Activated CD8-positive, alpha-beta memory T cell treated with anti-CD3 and anti-CD28 coated beads for 48 hours (primary cell): ENCODE data around the gene TMEM38A.
"Not testable (repeated sequence)": the region's sequence is repeated elsewhere in the genome, so short reads cannot be mapped to it uniquely, and the experiment has no call there.

Source experiments
- DNase-seq, 3 experiments: peaks; one replicate each; pipeline ENCODE4 v3.0.0-alpha.2; 2020; ENCODE audit warnings: low read depth in 2 of 3, low spot score in 2 of 3

The TMEM38A gene

DNA sequence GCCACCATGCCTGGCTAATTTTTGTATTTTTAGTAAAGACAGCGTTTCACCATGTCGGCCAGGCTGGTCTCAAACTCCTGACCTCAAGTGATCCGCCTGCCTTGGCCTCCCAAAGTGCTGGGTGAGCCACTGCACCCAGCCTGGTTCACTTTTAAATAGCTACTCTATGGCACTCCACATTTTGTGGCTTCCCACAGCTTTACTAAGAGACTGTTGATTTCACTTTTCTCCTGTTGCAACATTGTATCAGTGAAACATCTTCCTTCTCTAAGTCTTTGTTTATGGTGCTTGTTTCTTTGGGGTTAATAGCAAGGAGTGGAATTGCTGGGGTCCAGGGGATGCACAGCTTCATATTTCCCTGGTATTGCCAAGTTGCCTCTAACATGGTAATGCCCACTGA, 12.3 kb downstream of the TMEM38A start:
- no peak for DNase-seq

DNA sequence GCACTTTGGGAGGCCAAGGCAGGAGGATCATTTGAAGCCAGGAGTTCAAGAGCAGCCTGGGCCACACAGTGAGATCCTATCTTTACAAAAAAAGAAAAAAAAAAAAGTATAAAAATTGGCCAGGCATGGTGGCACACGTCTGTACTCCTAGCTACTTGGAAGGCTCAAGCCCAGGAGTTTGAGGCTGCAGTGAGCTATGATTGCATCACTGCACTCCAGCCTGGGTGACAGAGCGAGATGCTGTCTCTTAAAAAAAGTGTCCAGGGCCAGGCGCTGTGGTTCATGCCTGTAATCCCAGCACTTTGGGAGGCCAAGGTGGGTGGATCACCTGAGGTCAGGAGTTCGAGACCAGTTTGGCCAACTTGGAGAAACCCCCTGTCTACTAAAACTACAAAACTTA, 12.9 kb downstream of the TMEM38A start:
- DNase-seq = not testable (repeated sequence)

DNA sequence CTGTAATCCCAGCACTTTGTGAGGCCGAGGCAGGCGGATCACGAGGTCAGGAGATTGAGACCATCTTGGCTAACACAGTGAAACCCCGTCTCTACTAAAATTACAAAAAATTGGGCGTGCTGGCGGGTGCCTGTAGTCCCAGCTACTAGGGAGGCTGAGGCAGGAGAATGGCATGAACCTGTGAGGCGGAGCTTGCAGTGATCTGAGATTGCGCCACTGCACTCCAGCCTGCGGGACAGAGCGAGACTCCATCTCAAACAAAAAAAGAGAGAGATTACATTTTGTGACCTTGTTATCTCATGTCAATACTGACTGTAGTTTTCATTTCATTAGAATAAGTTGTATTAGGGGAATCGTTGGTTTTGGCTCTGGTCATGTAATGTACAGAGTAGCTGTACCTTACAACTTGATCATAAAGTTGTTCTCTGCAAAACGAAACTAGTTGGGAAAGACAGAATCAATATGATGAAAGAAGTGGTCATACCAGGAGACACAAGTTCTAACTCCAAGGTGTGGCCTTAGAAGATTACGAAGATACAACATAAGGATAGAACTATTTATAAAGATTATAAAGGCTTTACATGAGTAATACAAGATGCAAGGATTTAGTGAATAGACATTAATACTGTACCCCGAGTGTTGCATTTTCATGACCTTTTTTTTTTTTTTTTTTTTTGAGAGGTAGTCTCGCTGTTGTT, 15.3 kb downstream of the TMEM38A start:
- DNase-seq = no peak

DNA sequence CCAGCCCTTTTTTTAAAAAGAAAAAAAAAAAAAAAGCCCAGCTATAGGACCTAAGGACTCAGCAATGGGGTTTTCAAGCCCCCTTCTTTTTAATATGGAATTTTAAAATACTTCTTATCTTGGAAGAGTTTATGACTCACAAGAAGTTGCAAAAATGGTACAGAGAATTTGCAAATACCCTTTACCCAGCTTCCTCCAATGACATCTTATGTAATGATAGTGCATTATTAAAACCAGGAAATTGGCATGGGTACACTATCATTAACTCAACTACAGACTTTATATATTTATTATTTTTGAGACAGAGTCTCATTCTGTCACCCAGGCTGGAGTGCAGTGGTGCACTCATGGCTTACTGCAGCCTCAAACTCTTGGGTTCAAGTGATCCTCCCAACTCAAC, 16.1 kb downstream of the TMEM38A start:
- no peak for DNase-seq

DNA sequence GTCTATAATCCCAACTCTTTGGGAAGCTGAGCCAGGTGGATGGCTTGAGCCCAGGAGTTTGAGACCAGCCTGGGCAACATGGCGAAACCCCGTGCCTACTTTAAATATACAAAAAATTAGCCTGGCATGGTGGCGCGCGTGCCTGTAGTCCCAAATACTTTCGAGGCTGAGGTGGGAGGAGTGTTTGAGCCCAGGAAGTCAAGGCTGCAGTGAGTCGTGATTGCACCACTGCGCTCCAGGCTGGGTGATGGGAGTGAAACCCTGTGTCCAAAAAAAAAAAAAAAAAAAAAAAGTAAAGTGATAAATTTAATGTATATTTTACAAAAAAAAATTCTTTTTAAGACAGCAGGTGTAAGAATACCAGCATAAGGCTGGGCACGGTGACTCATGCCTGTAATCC, 17.6 kb downstream of the TMEM38A start:
- no peak for DNase-seq

DNA sequence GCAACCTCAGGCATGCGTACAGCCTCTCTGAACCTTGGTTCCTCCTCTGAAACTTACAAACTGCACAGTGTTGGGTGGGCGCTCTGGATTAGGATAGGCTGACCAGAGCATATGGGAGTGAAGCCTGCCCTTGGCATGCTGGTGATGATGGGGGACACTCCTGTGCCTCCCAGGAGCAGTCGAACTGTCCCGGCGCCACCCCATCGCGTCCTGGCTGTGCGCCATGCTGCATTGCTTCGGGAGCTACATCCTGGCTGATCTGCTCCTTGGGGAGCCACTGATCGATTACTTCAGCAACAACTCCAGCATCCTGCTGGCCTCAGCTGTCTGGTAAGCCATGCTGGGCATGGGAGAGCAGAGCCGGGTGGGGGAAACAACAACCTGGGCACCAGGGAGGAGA, 18.9 kb downstream of the TMEM38A start:
- no peak for DNase-seq

GRCh38 chr19:16682539-16682938, 21.6 kb downstream of the TMEM38A start:
- DNase-seq = no peak

DNA sequence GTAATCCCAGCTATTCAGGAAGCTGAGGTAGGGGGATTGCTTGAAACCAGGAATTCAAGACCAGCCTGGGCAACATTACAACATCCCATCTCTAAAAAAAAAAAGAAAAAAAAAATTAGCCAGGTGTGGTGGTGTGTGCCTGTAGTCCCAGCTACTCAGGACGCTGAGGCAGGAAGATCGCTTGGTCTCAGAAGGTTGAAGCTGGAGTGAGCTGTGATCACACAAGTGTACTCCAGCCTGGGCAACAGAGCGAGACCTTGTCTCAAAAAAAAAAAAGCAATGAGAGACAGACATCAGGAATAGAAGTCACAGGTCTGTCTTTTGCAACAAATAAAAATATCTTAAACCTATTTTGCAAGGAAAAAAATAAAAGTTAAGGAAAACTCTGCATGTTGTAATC, 23.3 kb downstream of the TMEM38A start:
- no peak for DNase-seq

- DNase-seq = no peak
These were observed 27.1 kb downstream of the TMEM38A start for GRCh38 chr19:16688084-16688483.

GRCh38 chr19:16698914-16699313, 38.0 kb downstream of the TMEM38A start:
- no peak for DNase-seq

- DNase-seq = no peak
These were observed 41.2 kb downstream of the TMEM38A start for GRCh38 chr19:16702123-16702522.

DNA sequence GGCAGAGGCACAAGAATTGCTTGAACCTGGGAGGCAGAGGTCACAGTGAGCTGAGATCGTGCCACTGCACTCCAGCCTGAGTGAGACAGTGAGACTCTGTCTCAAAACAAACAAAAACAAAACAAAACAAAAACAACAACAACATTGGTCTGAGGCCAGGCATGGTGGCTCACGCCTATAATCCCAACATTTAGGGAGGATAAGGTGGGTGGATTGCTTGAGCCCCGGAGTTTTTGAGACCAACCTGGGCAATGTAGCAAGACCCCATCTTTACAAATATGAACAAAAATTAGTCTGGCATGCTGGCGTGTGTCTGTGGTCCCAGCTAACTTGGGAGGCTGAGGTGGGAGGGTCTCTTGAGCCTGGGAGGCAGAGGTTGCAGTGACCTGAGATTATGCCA, 42.7 kb downstream of the TMEM38A start:
- no peak for DNase-seq

GRCh38 chr19:16710870-16711269, 49.9 kb downstream of the TMEM38A start:
- DNase-seq = not testable (repeated sequence)

DNA sequence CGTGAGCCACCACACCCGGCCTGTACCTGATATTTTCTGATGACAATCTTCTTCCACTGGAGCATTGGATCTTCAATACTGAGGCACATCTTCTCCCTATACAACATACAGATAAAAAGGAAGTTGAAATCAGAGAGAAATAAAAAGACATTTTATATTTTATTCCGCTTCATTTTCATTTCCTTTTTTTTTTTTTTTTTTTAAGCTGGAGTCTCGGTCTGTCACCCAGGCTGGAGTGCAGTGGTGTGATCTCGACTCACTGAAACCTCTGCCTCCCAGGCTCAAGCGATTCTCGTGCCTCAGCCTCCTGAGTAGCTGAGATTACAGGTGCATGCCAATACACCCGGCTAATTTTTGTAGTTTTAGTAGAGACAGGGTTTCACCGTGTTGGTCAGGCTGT, 51.4 kb downstream of the TMEM38A start:
- DNase-seq = not testable (repeated sequence)

DNA sequence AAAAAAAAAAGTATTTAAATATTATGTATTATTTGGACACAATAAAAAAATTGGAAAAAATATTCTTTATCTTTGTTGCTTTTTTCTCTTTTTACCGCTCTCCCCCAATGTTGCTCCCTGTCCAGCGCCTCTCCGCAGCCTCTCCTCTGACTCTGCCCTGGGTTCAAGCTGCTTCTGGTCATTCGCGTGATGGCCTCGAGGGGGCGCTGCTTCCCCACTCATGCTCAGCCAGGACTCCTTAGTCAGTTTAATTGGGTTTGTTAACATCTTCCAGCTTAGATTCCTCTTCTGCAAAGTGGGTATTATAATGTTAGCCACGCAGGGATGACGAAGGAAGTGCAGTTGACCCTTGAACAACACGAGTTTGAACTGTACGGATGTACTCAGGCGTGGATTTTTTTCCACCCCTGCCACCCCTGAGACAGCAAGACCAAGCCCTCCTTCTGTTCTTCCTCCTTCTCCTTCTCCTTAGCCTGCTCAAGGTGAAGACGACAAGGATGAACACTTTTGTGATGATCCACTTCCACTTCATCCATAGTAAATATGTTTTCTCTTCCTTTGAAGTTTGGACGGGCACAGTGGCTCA, 53.9 kb downstream of the TMEM38A start:
- peak; percentile 12 to 47 (median 26) for DNase-seq

- DNase-seq = no peak
These were observed 54.7 kb downstream of the TMEM38A start for GRCh38 chr19:16715611-16716010.

GRCh38 chr19:16721051-16721450, 60.1 kb downstream of the TMEM38A start:
- no peak for DNase-seq

DNA sequence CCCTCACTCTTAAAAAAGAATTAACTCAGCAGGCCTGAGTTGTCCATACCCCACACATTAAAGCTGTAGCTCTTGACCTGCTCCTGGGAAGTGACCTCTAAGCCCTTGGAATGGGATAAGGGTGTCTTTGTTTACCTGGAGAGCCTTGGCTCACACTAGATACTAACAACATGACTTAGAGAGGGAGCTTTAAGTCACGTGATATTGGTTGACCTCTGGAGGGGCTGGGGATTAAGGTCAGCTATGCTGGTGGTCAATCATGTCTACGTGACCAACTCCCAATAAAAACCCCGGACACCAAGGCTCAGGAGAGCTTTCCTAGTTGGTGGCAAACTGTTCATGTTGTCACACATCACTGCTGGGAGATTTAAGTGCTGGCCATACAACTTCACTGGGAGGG, 61.7 kb downstream of the TMEM38A start:
- no peak for DNase-seq

DNA sequence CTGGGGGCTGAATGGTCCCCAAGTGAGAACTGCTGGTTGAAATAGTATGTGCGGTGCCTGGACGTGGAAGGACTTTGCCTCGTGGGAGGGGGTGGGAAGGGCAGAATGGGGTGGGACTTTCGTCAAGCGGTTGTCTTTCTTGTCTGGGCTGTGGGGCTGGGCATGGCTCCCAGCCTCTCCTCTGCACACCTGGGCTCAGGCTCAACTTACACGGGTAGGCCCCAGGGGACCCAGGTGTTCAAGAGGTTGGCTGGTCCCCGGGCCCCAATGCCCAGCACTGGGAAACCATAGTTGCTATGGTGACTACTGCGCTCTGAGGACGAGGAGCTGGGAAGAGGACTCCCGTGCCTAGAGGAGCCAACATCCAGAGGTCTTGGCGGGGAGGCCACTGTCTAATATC, 66.0 kb downstream of the TMEM38A start:
- DNase-seq = no peak

DNA sequence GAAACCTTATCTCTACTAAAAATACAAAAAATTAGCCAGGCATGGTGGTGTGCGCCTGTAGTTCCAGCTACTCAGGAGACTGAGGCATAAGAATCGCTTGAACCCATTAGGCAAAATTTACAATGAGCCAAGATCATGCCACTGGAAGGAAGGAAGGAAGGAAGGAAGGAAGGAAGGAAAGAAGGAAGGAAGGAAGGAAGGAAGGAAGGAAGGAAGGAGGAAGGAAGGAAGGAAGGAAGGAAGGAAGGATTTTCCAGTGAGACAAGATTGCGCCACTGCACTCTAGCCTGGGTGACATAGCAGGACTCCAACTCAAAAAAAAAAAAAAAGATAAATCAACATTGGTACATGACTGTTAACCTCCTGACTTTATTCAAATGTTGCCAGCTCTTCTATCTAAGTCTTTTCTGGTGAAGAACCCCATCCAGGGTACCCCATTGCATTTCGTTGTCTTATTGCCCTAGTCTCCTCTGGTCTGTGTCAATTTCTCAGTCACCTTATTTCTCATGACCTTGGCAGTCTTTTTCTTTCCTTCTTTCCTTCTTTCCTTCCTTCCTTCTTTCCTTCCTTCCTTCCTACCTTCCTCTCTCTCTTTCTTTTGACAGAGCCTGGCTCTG, 74.8 kb downstream of the TMEM38A start:
- DNase-seq = not testable (repeated sequence)

- DNase-seq = no peak
These were observed 75.8 kb downstream of the TMEM38A start for GRCh38 chr19:16736709-16737108.

GRCh38 chr19:16737911-16738310, 77.0 kb downstream of the TMEM38A start:
- DNase-seq = no peak

DNA sequence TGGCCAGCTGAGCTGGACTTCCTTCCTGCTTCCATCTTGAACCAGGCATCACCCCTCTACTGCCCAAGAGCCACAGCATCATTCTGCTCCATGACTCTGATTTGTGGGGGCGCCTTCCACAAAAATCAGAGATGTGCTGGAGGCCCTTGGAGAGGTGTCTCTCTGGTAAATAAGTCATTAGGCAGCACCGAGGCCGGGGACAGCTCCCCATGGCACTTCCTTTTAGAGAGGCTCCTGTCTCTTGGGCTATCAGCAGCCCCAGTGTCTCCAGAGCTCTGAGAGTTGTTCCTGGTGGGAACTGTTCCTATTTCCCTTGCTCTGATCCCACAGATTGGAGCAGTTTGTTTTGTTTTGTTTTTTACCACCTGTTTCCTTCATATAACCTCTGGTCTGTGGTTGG, 78.6 kb downstream of the TMEM38A start:
- DNase-seq = no peak
